Effector CD8-positive, alpha-beta T cell (primary cell): ENCODE results near the gene POLE4.

ENCODE experiments used
- DNase-seq: peaks from one replicate; lab custom pipeline; 2025; lab: John Stamatoyannopoulos, UW
- total RNA-seq, 4 experiments: gene quantifications; one replicate each; lab custom pipeline; 2026; lab: John Stamatoyannopoulos, UW

The POLE4 gene
- 14.7 to 22.3 (median 19.1) reads per million in 4 experiments for total RNA-seq

- DNase-seq = peak; percentile 83
Observed at GRCh38 chr2:74958274-74959105, at the start of gene POLE4. TSS of gene POLE4 (plus strand) at chr2:74958643. CDS start at chr2:74958680, 37 bp downstream.

GRCh38 chr2:74908748-74909444, 49.5 kb upstream of the POLE4 start:
- DNase-seq = no peak

- DNase-seq = no peak
Observed at GRCh38 chr2:74910245-74910644, 48.2 kb upstream of the POLE4 start.

GRCh38 chr2:74911061-74911460, 47.4 kb upstream of the POLE4 start:
- DNase-seq = no peak

GRCh38 chr2:74915743-74916142, 42.7 kb upstream of the POLE4 start:
- DNase-seq = no peak

GRCh38 chr2:74916394-74916793, 42.0 kb upstream of the POLE4 start:
- DNase-seq = no peak

GRCh38 chr2:74917702-74918619, 40.5 kb upstream of the POLE4 start:
- DNase-seq = no peak

GRCh38 chr2:74919827-74920226, 38.6 kb upstream of the POLE4 start:
- DNase-seq = peak; percentile 67

GRCh38 chr2:74921236-74921736, 37.2 kb upstream of the POLE4 start:
- DNase-seq = no peak

GRCh38 chr2:74922592-74923227, 35.7 kb upstream of the POLE4 start:
- DNase-seq = no peak

GRCh38 chr2:74924463-74925265, 33.8 kb upstream of the POLE4 start:
- DNase-seq = no peak

- no peak for DNase-seq
Observed at GRCh38 chr2:74925361-74925786, 33.1 kb upstream of the POLE4 start.

- DNase-seq = no peak
Observed at GRCh38 chr2:74927621-74928020, 30.8 kb upstream of the POLE4 start.

- DNase-seq = no peak
Observed at GRCh38 chr2:74930811-74931486, 27.5 kb upstream of the POLE4 start.

- no peak for DNase-seq
Observed at GRCh38 chr2:74931940-74932339, 26.5 kb upstream of the POLE4 start.

- no peak for DNase-seq
Observed at GRCh38 chr2:74935975-74936391, 22.5 kb upstream of the POLE4 start.

GRCh38 chr2:74937221-74937880, 21.1 kb upstream of the POLE4 start:
- no peak for DNase-seq

GRCh38 chr2:74938264-74938663, 20.2 kb upstream of the POLE4 start:
- DNase-seq = no peak
